Measurements from ENCODE around the gene ZNF320.
"Not testable (repeated sequence)": the region's sequence is repeated elsewhere in the genome, so short reads cannot be mapped to it uniquely, and the experiment has no call there.

Gene ZNF320

DNA sequence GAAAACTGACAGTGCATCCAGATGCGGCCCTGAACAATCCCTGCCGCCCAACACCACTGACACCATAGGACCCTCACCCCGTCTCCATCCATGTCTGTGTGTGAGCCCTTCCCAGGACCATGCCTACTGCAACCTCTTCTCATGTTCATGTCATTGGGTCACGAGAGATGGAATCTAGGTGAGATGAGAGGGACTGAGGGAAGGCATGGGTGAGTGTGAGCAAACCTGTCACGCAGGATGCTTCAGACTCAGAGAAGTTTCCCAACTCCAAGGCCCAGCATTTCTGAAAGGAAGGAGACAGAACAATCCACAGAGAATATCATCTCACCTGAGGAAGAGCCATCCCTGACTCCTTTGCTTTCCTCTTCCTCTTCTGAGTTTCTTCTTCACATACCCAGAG, 20.1 kb upstream of the ZNF320 start:
- no peak for DNase-seq

GRCh38 chr19:52910648-52911047, 13.2 kb upstream of the ZNF320 start:
- DNase-seq = no peak

DNA sequence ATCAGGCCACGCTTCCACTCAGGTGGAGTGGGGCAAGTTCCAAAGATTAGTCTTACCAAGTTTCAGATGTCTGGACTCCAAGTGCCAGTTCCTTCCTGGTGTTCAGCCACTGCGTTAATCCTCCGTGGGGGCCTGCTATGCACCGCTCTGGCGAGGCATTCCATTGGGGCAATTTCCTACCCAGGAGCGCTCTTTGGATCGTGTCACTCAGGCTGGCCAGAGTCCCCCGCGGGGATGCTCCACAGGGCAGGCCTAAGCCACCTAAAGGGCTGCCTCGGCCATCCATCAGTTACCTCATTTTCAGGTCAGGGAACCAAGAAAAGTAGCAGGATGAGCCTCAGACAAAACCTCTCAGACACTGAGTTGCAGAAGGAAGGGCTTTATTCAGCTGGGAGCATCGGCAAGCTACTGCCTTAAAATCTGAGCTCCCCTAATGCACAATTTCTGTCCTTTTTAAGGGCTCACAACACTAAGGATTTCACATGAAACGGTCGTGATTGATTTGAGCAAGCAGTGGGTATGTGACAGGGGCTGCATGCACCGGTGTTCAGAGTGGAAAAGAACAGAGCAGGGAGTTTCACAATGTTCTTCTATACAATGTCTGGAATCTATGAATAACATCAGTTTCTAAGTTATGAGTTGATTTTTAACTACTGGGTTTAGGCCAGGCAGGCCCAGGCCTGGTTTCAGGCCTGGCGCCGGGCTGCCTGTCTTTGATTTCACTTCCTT, 6.8 kb upstream of the ZNF320 start:
- DNase-seq = not testable (repeated sequence)

DNA sequence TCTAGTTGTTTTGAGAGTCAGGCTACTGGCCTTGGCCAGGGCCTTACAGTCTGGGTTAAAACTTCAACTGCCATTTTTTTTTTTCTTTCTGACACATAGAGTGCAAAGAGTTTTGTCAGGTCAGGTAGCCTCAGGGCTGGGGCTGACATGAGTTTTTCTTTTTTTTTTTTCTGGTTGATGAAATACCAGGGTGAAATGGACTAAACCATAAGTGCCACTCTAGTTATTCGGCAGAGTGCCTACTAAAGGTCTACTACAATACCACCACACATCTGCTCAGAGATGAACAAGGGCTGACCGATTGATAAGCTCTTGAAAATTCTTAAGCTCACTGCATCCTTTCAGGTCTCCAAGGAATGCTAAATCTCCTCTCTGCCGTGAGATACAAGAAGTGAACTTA, 4.4 kb upstream of the ZNF320 start:
- no peak for DNase-seq

- not testable (repeated sequence) for DNase-seq
Measured at GRCh38 chr19:52898596-52898995, 1.2 kb upstream of the ZNF320 start.

GRCh38 chr19:52898101-52898500, 666 bp upstream of the ZNF320 start:
- DNase-seq = no peak

GRCh38 chr19:52896431-52897137, 851 bp downstream of the ZNF320 start:
- no peak for DNase-seq

GRCh38 chr19:52891336-52891735, 6.1 kb downstream of the ZNF320 start:
- no peak for DNase-seq

GRCh38 chr19:52889931-52890330, 7.5 kb downstream of the ZNF320 start:
- DNase-seq = no peak

- no peak for DNase-seq
Measured at GRCh38 chr19:52889076-52889475, 8.4 kb downstream of the ZNF320 start.

DNA sequence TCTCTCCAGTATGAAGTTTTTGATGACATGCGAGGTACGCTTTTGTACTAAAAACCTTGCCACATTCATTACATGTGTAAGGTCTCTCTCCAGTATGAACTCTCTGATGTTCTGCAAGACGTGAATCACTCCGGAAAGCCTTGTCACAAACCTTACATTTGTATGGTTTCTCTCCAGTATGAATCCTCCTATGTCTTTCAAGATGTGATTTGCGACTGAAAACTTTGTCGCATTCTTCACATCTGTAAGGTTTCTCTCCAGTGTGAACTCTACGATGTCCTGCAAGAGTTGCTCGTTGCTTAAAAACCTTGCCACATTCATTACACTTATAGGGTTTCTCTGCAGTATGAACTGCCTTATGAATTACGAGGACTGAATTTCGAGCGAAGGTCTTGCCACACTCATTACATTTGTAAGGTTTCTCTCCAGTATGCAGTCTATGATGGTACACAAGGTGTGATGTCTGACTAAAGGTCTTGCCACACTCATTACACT, 16.5 kb downstream of the ZNF320 start:
- DNase-seq = no peak

- DNase-seq = not testable (repeated sequence)
Measured at GRCh38 chr19:52872996-52873395, 24.4 kb downstream of the ZNF320 start.

- DNase-seq = no peak
Measured at GRCh38 chr19:52871466-52871865, 26.0 kb downstream of the ZNF320 start.

DNA sequence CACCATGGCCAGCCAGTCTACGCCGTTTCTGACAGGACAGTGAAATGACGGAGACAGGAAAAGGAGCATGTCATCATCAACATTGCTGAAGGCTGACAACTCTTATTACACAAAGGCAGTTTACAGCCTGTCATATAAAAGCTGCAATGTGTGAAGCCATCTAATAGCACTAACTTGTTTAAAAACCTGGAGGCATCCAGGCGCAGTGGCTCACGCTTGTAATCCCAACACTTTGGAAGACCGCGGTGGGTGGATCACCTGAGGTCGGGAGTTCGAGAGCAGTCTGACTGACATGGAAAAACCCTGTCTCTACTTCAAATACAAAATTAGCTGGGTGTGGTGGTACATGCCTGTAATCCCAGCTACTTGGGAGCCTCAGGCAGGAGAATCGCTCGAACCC, 29.4 kb downstream of the ZNF320 start:
- not testable (repeated sequence) for DNase-seq

- peak; percentile 23 for DNase-seq
Measured at GRCh38 chr19:52857378-52858191, 39.9 kb downstream of the ZNF320 start, which contains the start of gene ZNF468. ZNF468 (minus strand) TSS chr19:52857619; CDS start chr19:52854272, 3,347 bp downstream.

GRCh38 chr19:52856540-52857377, 40.7 kb downstream of the ZNF320 start:
- DNase-seq = not testable (repeated sequence)
